ENCODE measurements around the gene RNF40.

The RNF40 gene

DNA sequence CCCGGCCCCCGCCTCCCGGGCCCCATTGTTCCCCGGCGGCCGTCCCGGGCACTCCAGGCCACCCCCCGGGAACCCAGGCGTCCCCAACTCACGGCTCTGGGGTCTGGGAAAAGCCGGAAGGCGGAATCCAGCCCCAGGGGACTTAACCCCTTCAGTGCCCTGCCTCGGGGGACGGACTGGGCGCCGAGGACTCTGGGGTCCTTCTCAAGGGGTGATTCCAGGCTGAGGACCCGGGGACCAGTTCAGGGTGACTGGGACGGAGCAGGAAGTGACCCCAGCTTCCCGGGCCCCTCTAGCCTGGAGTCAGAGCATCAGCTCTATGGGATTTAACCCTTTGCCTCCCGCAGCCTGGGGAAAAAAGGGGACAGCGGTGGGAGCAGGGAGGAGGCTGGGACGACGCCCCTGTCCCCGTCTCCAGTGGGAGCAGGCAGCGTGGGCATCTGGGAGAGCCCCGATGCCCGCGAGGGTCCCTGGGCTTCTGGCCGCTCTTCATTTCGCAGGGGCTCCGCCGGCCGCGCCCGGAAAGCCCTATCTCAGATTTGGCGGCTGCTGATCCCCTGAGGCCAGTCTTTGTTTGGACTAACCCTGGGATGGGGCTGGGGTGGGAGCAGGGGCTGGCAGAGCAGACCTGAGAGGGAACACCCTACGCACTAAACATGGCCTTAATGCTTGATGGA, 25.0 kb downstream of the RNF40 start, which contains the start of gene ZNF629:
Gene ZNF629, minus strand, starts transcription at position 270 of the 677 bp plus-strand sequence. CDS start 2,723 bp downstream, outside the sequence.
- DNase-seq (ENCODE audit: low read depth): peak; percentile 72
- H3K4me3 ChIP-seq (ENCODE audit: low read depth, low read length): peak within 1 kb of the TSS; percentile 97
- TF ChIP-seq, protein P1, sequence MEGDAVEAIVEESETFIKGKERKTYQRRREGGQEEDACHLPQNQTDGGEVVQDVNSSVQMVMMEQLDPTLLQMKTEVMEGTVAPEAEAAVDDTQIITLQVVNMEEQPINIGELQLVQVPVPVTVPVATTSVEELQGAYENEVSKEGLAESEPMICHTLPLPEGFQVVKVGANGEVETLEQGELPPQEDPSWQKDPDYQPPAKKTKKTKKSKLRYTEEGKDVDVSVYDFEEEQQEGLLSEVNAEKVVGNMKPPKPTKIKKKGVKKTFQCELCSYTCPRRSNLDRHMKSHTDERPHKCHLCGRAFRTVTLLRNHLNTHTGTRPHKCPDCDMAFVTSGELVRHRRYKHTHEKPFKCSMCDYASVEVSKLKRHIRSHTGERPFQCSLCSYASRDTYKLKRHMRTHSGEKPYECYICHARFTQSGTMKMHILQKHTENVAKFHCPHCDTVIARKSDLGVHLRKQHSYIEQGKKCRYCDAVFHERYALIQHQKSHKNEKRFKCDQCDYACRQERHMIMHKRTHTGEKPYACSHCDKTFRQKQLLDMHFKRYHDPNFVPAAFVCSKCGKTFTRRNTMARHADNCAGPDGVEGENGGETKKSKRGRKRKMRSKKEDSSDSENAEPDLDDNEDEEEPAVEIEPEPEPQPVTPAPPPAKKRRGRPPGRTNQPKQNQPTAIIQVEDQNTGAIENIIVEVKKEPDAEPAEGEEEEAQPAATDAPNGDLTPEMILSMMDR (conservative IDR thresholded peaks at IDR 0.05; ENCODE audit: low read depth, low read length): no peak

DNA sequence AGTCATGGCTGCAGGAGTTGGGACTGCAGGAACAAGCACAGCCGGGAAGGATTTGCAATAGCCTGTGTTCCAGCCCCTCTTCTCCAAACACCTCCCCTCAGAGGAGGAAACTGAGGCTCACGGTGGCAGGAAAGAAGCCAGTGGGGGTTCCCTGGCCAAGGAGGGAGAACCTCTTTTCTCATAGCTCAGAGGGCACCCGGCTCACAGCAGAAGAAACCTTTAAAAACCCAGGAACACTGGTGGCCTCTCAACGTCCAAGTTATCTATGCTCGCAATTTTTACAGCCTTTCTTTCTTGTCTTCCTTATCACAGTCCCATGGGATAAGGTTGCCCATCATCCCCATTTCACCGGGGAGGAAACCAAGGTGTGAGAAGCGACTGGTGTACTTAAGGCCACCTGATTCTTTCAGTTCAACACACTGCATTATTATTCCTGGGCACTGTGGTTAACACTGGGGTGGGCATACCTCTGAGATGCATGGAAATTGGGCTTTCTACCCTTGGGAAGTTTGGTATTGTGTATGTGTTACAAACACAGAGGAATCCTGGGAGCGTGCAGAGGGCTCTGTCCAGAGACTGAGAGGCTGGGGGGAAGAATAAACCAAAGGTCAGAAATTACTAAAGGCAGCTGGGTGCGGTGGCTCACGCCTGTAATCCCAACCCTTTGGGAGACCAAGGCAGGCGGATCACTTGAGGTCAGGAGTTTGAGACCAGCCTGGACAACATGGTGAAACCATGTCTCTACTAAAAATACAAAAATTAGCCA, 25.7 kb downstream of the RNF40 start:
- DNase-seq (ENCODE audit: low read depth): peak; percentile 47
- H3K4me3 ChIP-seq (ENCODE audit: low read depth, low read length): peak overlapping the region; percentile 97
- TF ChIP-seq, protein P1 (conservative IDR thresholded peaks at IDR 0.05; ENCODE audit: low read depth, low read length): no peak

GRCh38 chr16:30793508-30794069, 31.5 kb downstream of the RNF40 start:
- TF ChIP-seq, protein P1 (conservative IDR thresholded peaks at IDR 0.05; ENCODE audit: low read depth, low read length): no peak
- no peak for DNase-seq (ENCODE audit: low read depth)
- no peak overlapping the region for H3K4me3 ChIP-seq (ENCODE audit: low read depth, low read length)

DNA sequence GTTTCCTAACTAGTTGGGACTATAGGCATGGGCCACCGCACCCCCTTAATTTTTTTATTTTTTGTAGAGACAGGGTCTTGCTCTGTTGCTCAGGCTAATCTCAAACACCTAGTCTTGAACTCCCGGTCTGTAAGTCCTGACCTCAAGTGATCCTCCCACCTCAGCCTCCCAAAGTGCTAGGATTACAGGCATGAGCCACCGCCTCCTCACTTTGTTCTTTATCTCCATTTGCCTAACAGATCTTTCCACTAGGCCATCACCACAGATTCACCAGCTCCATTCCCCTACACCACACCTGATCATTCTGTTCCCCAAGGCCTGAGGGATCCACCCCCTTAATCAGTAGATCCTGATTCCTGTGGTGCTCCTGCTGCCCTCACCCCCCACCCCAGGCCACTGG, 32.5 kb downstream of the RNF40 start:
- TF ChIP-seq, protein P1 (conservative IDR thresholded peaks at IDR 0.05; ENCODE audit: low read depth, low read length): no peak
- DNase-seq (ENCODE audit: low read depth): no peak
- no peak overlapping the region for H3K4me3 ChIP-seq (ENCODE audit: low read depth, low read length)

DNA sequence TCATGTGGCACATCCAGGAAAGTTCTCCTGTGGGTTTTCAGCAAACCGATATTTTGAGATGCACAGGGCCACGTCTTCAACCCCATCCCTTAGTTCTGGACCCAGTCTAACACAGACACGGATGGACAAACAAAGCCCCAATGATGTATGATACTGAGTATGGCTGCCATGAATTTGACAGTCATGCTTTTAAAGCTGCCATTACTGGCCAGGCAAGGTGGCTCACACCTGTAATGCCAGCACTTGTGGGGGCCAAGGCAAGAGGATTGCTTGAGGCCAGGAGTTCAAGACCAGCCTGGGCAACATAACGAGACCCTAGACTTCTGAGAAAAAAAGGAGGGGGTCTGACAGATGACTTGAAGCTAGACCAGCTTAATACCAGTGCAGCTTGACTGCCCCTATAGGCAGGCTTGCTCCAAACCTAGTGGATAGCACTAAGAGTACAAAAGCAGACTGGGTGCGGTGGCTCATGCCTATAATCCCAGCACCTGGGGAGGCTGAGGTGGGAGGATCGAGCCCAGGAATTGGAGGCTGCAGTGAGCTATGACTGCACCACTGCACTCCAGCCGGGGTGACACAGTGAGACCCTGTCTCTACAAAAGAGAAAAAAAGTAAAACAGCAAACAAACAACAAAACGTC, 35.7 kb downstream of the RNF40 start:
- no peak overlapping the region for H3K4me3 ChIP-seq (ENCODE audit: low read depth, low read length)
- peak; percentile 21 for DNase-seq (ENCODE audit: low read depth)
- TF ChIP-seq, protein P1 (conservative IDR thresholded peaks at IDR 0.05; ENCODE audit: low read depth, low read length): peak; percentile 32

DNA sequence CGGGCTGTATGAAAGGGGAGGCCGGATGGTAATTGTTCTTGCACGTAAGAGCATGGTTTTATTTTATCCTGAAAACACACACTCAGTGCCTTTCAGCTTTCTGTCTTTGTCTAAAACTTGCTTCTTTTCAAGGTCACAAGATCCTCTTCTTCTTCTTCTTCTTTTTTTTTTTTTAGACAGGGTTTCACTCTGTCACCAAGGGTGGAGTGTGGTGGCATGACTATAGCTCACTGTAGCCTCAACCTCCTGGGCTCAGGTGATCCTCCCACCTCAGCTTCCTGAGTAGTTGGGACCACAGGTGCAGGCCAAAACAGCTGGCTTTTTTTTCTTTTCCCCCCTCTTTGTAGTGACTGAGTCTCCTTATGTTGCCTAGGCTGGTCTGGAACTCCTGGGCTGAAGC, 40.8 kb downstream of the RNF40 start:
- DNase-seq (ENCODE audit: low read depth): no peak
- TF ChIP-seq, protein P1 (conservative IDR thresholded peaks at IDR 0.05; ENCODE audit: low read depth, low read length): no peak
- H3K4me3 ChIP-seq (ENCODE audit: low read depth, low read length): no peak overlapping the region
